ENCODE data around the gene CD37. TPM values are rescaled to one million over a fixed set of nuclear protein-coding genes. Genes with fewer than 3 reads are reported as not detected.
"Not testable (repeated sequence)": the region's sequence is repeated elsewhere in the genome, so short reads cannot be mapped to it uniquely, and the experiment has no call there.

Gene CD37
- total RNA-seq (10 to 100 TPM in 1 of 7 donors, 1 to 10 TPM in 6; 1.5 to 11.6 (median 5.4) TPM), polyA plus RNA-seq (10 to 100 TPM in 1 of 2 donors, 1 to 10 TPM in 1; 3.5 to 21.5 TPM)
- long read RNA-seq, donor 1, partial matches to known transcripts, result 0 of 6 reads
- long read RNA-seq, donor 1, other reads (novel, unspliced or antisense), result 2 of 6 reads
- long read RNA-seq, donor 2, partial matches to known transcripts, result 124 of 125 reads
- long read RNA-seq, donor 2, other reads (novel, unspliced or antisense), result 0 of 125 reads
- long read RNA-seq, donor 3, partial matches to known transcripts, result 5 of 12 reads
- long read RNA-seq, donor 3, other reads (novel, unspliced or antisense), result 2 of 12 reads

- no peaks in the 10 kb centered on the region for H3K9me3 ChIP-seq
- DNase-seq, result peak in 1 of 5 donors; percentile 19
- H3K36me3 ChIP-seq, result no peaks in the 10 kb centered on the region
- TF ChIP-seq CTCF (IDR thresholded peaks at IDR 0.05), result no peak
- no peak for TF ChIP-seq POLR2A (IDR thresholded peaks at IDR 0.05)
- TF ChIP-seq EP300 (IDR thresholded peaks at IDR 0.05), result no peak
- WGBS, 3 donors, result 76 to 79% (median 77%) methylated on average over 13 of the region's 13 CpGs
- no peaks in the 10 kb centered on the region for H3K27me3 ChIP-seq
- H3K27ac ChIP-seq, result no peak within 1 kb of the TSS
- H3K4me3 ChIP-seq, result no peak within 1 kb of the TSS
- peaks cover 5% of the 10 kb centered on the region for H3K4me1 ChIP-seq (ENCODE audit: insufficient read depth)
- intact Hi-C loops (cut with DNase I), result no loop called here
Measured at GRCh38 chr19:49335071-49335783, at the start of gene CD37. Gene CD37 (plus strand): TSS chr19:49335406. CDS start chr19:49335541, 135 bp downstream.

GRCh38 chr19:49287141-49287770 lies 48.0 kb upstream of the CD37 start:
- H3K4me1 ChIP-seq (ENCODE audit: insufficient read depth), result no peaks in the 10 kb centered on the region
- 33 to 71% (median 43%) methylated on average over 2 of the region's 2 CpGs for WGBS, 3 donors
- intact Hi-C loops (cut with DNase I), result no loop called here
- H3K9me3 ChIP-seq, result no peaks in the 10 kb centered on the region
- H3K27ac ChIP-seq, result no peak overlapping the region
- H3K36me3 ChIP-seq, result no peaks in the 10 kb centered on the region
- no peak for DNase-seq
- H3K27me3 ChIP-seq, result no peaks in the 10 kb centered on the region
- TF ChIP-seq EP300 (IDR thresholded peaks at IDR 0.05) (no peak), POLR2A (IDR thresholded peaks at IDR 0.05) (no peak), CTCF (IDR thresholded peaks at IDR 0.05) (no peak)
- no peak overlapping the region for H3K4me3 ChIP-seq

GRCh38 chr19:49288205-49288604 lies 47.0 kb upstream of the CD37 start:
- H3K9me3 ChIP-seq; H3K36me3 ChIP-seq; H3K27ac ChIP-seq; H3K4me3 ChIP-seq; DNase-seq; intact Hi-C loops (cut with DNase I); H3K4me1 ChIP-seq (ENCODE audit: insufficient read depth); H3K27me3 ChIP-seq: not testable (repeated sequence)
- 90 to 100% (median 94%) methylated on average over 4 of the region's 4 CpGs for WGBS, 3 donors

GRCh38 chr19:49289286-49289685 lies 45.9 kb upstream of the CD37 start:
- H3K4me1 ChIP-seq (ENCODE audit: insufficient read depth); H3K36me3 ChIP-seq; intact Hi-C loops (cut with DNase I); H3K4me3 ChIP-seq; H3K27ac ChIP-seq; DNase-seq; H3K27me3 ChIP-seq; H3K9me3 ChIP-seq: not testable (repeated sequence)
- 42 to 60% (median 46%) methylated on average over 2 of the region's 2 CpGs for whole genome bisulfite sequencing, 3 donors

- intact Hi-C loops (cut with DNase I), result no loop called here
- no peak for DNase-seq
- no peak overlapping the region for H3K27ac ChIP-seq
- H3K36me3 ChIP-seq, result no peaks in the 10 kb centered on the region
- WGBS, 3 donors, result 88 to 91% (median 88%) methylated on average over 3 of the region's 3 CpGs
- H3K4me1 ChIP-seq (ENCODE audit: insufficient read depth), result no peaks in the 10 kb centered on the region
- no peaks in the 10 kb centered on the region for H3K9me3 ChIP-seq
- TF ChIP-seq POLR2A (IDR thresholded peaks at IDR 0.05), result no peak
- no peak for TF ChIP-seq EP300 (IDR thresholded peaks at IDR 0.05)
- no peak for TF ChIP-seq CTCF (IDR thresholded peaks at IDR 0.05)
- H3K4me3 ChIP-seq, result no peak overlapping the region
- no peaks in the 10 kb centered on the region for H3K27me3 ChIP-seq
Measured at GRCh38 chr19:49290517-49290916, 44.7 kb upstream of the CD37 start.

All from ovary (tissue), 10 donors.